ENCODE data around the gene XXYLT1.

DNA sequence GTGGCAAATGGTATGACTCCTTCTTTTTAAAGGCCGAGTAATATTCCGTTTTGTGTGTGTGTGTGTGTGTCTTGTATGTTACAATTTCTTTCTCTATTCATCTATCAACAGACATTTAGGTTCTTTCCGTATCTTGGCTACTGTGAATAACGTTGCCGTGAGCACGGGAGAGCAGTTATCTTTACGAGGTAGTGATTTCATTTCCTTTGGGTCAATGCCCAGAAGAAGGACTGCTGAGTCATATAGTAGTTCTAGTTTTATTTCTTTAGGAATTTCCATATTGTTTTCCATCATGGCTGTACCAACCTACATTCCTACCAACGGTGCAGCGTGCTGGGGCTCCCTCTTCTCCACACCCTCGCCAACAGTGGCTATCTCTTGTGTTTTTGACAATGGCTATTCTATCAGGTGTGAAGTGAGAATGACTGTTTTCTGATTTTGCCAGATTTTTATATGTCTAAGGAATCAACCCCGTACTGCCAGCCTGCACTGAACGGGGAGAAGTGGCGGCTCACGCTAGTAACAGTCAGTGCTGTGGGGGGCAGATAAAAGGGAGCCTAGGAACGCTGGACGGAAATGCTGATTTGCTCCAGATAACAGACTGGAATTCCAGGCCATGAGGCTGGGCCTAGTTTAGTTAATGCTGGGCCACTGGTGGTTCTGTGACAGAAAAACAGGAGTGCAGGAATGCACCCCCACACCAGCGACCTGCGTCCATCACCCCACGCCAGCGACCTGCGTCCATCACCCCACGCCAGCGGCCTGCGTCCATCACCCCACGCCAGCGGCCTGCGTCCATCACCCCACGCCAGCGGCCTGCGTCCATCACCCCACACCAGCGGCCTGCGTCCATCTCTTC is 168.1 kb downstream of the XXYLT1 start:
- TF ChIP-seq, protein P1, sequence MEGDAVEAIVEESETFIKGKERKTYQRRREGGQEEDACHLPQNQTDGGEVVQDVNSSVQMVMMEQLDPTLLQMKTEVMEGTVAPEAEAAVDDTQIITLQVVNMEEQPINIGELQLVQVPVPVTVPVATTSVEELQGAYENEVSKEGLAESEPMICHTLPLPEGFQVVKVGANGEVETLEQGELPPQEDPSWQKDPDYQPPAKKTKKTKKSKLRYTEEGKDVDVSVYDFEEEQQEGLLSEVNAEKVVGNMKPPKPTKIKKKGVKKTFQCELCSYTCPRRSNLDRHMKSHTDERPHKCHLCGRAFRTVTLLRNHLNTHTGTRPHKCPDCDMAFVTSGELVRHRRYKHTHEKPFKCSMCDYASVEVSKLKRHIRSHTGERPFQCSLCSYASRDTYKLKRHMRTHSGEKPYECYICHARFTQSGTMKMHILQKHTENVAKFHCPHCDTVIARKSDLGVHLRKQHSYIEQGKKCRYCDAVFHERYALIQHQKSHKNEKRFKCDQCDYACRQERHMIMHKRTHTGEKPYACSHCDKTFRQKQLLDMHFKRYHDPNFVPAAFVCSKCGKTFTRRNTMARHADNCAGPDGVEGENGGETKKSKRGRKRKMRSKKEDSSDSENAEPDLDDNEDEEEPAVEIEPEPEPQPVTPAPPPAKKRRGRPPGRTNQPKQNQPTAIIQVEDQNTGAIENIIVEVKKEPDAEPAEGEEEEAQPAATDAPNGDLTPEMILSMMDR (optimal IDR thresholded peaks at IDR 0.05 in 1 of 3, IDR thresholded peaks at IDR 0.05 in 1 of 3, conservative IDR thresholded peaks at IDR 0.05 in 1 of 3; ENCODE audit: extremely low read depth in 1 of 3, insufficient read depth in 2 of 3, low read length in 3 of 3) = no peak
- TF ChIP-seq EZH2 (IDR thresholded peaks at IDR 0.05; ENCODE audit: low read length) = no peak
